DND-41 (cell line): ENCODE measurements around the gene PUM2.

ENCODE experiments used
- ATAC-seq: fragments of 200-7000 bp; cut with Tn5 transposase; 3 replicates; pipeline ENCODE4 v1.9.1; 2021; ENCODE audit warnings: low read depth; ENCODE audit not compliant: insufficient read depth
- DNase-seq: peaks from one replicate; pipeline ENCODE4 v3.0.0-alpha.2; 2020
- H2AFZ ChIP-seq: 2 replicates; pipeline ENCODE4 v1.6.0; 2012; ENCODE audit warnings: low read depth, low read length
- H3K27ac ChIP-seq: 2 replicates; pipeline ENCODE4 v1.5.1; 2012; ENCODE audit warnings: low read length, inconsistent platforms
- H3K27me3 ChIP-seq: fragments of 200-600 bp; sonication (generic); 2 replicates; pipeline ENCODE4 v1.6.0; 2012; ENCODE audit warnings: low read length, mild to moderate bottlenecking, inconsistent platforms; ENCODE audit not compliant: insufficient read depth, poor library complexity
- H3K36me3 ChIP-seq: 2 replicates; pipeline ENCODE4 v1.5.1; 2012; ENCODE audit warnings: low read length, inconsistent platforms; ENCODE audit not compliant: insufficient read depth
- H3K4me1 ChIP-seq: 2 replicates; pipeline ENCODE4 v1.5.1; 2012; ENCODE audit warnings: mild to moderate bottlenecking, low read length; ENCODE audit not compliant: insufficient read depth
- H3K4me2 ChIP-seq: 2 replicates; pipeline ENCODE4 v1.6.0; 2012; ENCODE audit warnings: mild to moderate bottlenecking, moderate library complexity, low read length, inconsistent platforms; ENCODE audit not compliant: insufficient read depth
- H3K4me3 ChIP-seq, 2 experiments: fragments of 200-600 bp in 1 of 2; shearing (Covaris generic) in 1 of 2; 2 replicates each; pipeline ENCODE4 v1.5.1; 2012 to 2016; ENCODE audit warnings: inconsistent platforms in 2 of 2, low read length in 2 of 2, mild to moderate bottlenecking in 2 of 2, low read depth in 1 of 2, moderate library complexity in 1 of 2
- H3K79me2 ChIP-seq: 2 replicates; pipeline ENCODE4 v1.6.0; 2012; ENCODE audit warnings: low read length, inconsistent platforms; ENCODE audit not compliant: insufficient read depth
- H3K9ac ChIP-seq: 2 replicates; pipeline ENCODE4 v1.6.0; 2012; ENCODE audit warnings: low read depth, mild to moderate bottlenecking, inconsistent platforms, low read length, moderate library complexity
- H3K9me3 ChIP-seq: 2 replicates; pipeline ENCODE4 v1.5.1; 2012; ENCODE audit warnings: low read length, moderate library complexity, mild to moderate bottlenecking, inconsistent platforms; ENCODE audit not compliant: insufficient read depth, severe bottlenecking
- H4K20me1 ChIP-seq: 2 replicates; pipeline ENCODE4 v1.6.0; 2012; ENCODE audit warnings: low read length; ENCODE audit not compliant: insufficient read depth
- EZH2 ChIP-seq: IDR thresholded peaks from 3 replicates; pipeline ENCODE4 v1.6.1; 2012; ENCODE audit warnings: borderline replicate concordance, low read depth, mild to moderate bottlenecking, moderate library complexity, low read length, inconsistent platforms; ENCODE audit not compliant: severe bottlenecking
- TF ChIP-seq, protein P1 (sequence below): IDR thresholded peaks from 2 replicates; pipeline ENCODE4 v1.5.1; 2012; ENCODE audit warnings: borderline replicate concordance, low read length, moderate library complexity, mild to moderate bottlenecking; ENCODE audit not compliant: poor library complexity, severe bottlenecking; ENCODE audit errors: extremely low read depth

The PUM2 gene

DNA sequence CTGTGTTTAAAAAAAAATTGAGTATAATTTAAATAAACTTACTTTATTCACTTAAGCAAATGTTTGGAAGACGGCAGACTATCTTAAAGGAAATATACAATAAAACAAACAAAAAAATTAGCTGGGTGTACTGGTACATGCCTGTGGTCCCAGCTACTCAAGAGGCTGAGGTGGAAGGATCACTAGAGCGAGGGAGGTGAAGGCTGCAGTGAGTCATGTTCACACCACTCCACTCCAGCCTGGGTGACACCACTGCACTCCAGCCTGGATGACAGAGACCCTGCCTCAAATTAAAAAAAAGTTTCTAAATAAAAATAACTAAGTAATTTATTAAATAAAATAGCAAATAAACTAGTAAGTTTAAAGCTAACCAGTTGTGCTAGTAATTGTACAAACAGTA lies 7.5 kb downstream of the PUM2 start:
- H2AFZ ChIP-seq: no peak overlapping the region
- ATAC-seq (peak; percentile 61; the same call in 2 of the 3 replicates), DNase-seq (no peak)
- H3K4me2 ChIP-seq: peak overlapping the region; percentile 47; the same call in 1 of the 2 replicates
- peaks cover 100% of the 10 kb centered on the region for H3K79me2 ChIP-seq
- H3K27ac ChIP-seq: no peak overlapping the region
- H3K4me3 ChIP-seq: no peak overlapping the region
- H3K27me3 ChIP-seq: no peaks in the 10 kb centered on the region
- H3K36me3 ChIP-seq: peaks cover 25% of the 10 kb centered on the region
- TF ChIP-seq, protein P1, sequence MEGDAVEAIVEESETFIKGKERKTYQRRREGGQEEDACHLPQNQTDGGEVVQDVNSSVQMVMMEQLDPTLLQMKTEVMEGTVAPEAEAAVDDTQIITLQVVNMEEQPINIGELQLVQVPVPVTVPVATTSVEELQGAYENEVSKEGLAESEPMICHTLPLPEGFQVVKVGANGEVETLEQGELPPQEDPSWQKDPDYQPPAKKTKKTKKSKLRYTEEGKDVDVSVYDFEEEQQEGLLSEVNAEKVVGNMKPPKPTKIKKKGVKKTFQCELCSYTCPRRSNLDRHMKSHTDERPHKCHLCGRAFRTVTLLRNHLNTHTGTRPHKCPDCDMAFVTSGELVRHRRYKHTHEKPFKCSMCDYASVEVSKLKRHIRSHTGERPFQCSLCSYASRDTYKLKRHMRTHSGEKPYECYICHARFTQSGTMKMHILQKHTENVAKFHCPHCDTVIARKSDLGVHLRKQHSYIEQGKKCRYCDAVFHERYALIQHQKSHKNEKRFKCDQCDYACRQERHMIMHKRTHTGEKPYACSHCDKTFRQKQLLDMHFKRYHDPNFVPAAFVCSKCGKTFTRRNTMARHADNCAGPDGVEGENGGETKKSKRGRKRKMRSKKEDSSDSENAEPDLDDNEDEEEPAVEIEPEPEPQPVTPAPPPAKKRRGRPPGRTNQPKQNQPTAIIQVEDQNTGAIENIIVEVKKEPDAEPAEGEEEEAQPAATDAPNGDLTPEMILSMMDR: no peak
- TF ChIP-seq EZH2: no peak
- H3K9me3 ChIP-seq: no peaks in the 10 kb centered on the region
- H3K4me1 ChIP-seq: peaks cover 48% of the 10 kb centered on the region
- no peak overlapping the region for H3K9ac ChIP-seq
- H4K20me1 ChIP-seq: peaks cover 95% of the 10 kb centered on the region

DNA sequence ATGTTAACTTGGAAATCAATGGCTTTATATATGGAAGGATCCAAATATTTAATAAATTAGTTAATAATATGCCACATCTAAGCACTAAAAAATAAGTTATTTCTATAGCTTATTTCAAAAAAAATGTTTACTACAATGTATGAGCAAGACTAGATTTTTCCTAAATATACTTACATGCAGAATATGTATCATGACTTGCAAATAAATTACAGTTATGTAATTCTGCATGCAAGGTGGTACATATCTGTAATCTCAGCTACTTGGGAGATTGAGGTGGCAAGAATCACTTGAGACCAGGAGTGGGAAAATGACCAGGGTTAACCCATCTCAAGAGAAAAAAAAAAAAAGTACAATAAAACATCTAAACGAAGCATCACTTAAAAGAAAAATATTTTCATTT lies 11.6 kb downstream of the PUM2 start:
- Histone ChIP-seq H3K4me1 (peaks cover 19% of the 10 kb centered on the region), H3K4me3 (no peak overlapping the region), H4K20me1 (peaks cover 98% of the 10 kb centered on the region), H3K9ac (no peak overlapping the region), H3K36me3 (peaks cover 18% of the 10 kb centered on the region), H3K4me2 (peak overlapping the region; percentile 20; the same call in 1 of the 2 replicates), H2AFZ (no peak overlapping the region), H3K9me3 (no peaks in the 10 kb centered on the region), H3K27me3 (no peaks in the 10 kb centered on the region), H3K27ac (no peak overlapping the region), H3K79me2 (peaks cover 100% of the 10 kb centered on the region)
- DNase-seq (no peak), ATAC-seq (no peak)
- TF ChIP-seq EZH2: no peak
- TF ChIP-seq, protein P1: no peak

DNA sequence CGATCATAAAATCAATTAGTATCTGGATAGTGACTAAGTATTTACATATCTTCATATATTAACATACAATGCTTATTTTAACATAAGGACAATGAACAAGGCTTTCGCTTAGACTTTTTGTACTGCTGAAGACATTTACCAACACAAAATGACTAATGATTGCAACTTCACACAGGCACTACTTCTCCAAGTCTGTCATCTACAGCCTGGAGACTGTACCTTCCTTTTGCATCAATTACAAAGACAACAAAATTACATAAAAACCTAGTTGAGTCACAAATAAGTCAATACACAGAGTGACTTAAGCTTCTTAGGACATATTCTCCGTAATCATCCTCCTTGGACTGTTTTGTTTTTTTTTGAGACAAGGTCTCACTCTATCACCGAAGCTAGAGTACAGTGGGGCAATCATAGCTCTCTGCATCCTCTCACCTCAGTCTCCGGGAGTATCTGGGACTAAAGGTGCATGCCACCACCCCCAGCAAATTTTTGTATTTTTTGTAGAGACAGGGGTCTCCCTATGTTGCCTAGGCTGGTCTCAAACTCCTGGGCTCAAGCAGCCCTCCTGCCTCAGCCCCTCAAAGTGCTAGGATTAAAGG lies 15.9 kb downstream of the PUM2 start:
- Histone ChIP-seq H3K4me1 (peaks cover 5% of the 10 kb centered on the region; the same call in 1 of the 2 replicates), H3K9ac (no peak overlapping the region), H4K20me1 (peaks cover 99% of the 10 kb centered on the region), H3K4me2 (no peak overlapping the region), H3K27me3 (no peaks in the 10 kb centered on the region), H2AFZ (no peak overlapping the region), H3K9me3 (peaks cover 2% of the 10 kb centered on the region), H3K4me3 (no peak overlapping the region), H3K36me3 (peaks cover 40% of the 10 kb centered on the region), H3K79me2 (peaks cover 100% of the 10 kb centered on the region), H3K27ac (no peak overlapping the region)
- TF ChIP-seq, protein P1: no peak
- no peak for TF ChIP-seq EZH2
- DNase-seq (no peak), ATAC-seq (no peak)

DNA sequence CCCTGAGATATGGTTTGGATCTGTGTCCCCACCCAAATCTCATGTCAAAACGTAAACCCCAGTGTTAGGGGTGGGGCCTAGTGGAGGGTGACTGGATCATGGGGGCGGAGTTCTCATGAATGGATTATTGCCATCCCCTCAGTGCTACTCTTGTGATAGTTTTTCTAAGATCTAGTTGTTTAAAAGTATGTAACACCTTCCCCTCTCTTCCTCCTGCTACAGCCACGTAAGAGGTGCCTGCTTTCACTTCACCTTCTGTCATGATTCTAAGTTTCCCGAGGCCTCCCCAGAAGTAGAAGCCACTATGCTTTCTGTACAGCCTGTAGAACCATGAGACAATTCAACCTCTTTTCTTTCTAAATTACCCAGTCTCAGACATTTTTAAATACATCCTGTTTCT lies 16.9 kb downstream of the PUM2 start:
- Histone ChIP-seq H3K4me1 (peaks cover 5% of the 10 kb centered on the region), H3K4me2 (no peak overlapping the region), H3K9ac (no peak overlapping the region), H4K20me1 (peaks cover 99% of the 10 kb centered on the region), H3K9me3 (peaks cover 2% of the 10 kb centered on the region), H3K27me3 (no peaks in the 10 kb centered on the region), H3K27ac (no peak overlapping the region), H2AFZ (no peak overlapping the region), H3K79me2 (peaks cover 100% of the 10 kb centered on the region), H3K4me3 (no peak overlapping the region), H3K36me3 (peaks cover 41% of the 10 kb centered on the region)
- TF ChIP-seq, protein P1: no peak
- TF ChIP-seq EZH2: no peak
- DNase-seq (no peak), ATAC-seq (no peak; the same call in 2 of the 3 replicates)
